ENCODE measurements around the gene CREB5.

The CREB5 gene

GRCh38 chr7:28469562-28469961 lies 57.2 kb downstream of the CREB5 start:
- DNase-seq (ENCODE audit: extremely low read depth, low read depth): no peak
- H3K4me3 ChIP-seq (replicated peaks; ENCODE audit: low read depth, low read length): no peak overlapping the region
- TF ChIP-seq CTCF (IDR thresholded peaks at IDR 0.05; ENCODE audit: low read depth, low read length, missing control alignments): no peak

- TF ChIP-seq CTCF (IDR thresholded peaks at IDR 0.05; ENCODE audit: low read depth, low read length, missing control alignments): no peak
These were observed 58.0 kb downstream of the CREB5 start for GRCh38 chr7:28470344-28470743.

GRCh38 chr7:28472332-28472731 lies 60.0 kb downstream of the CREB5 start:
- H3K4me3 ChIP-seq (replicated peaks; ENCODE audit: low read depth, low read length): no peak overlapping the region
- TF ChIP-seq CTCF (IDR thresholded peaks at IDR 0.05; ENCODE audit: low read depth, low read length, missing control alignments): no peak
- DNase-seq (ENCODE audit: extremely low read depth, low read depth): no peak

More at GRCh38 chr7:28470344-28470743, 58.0 kb downstream of the CREB5 start:
- no peak for DNase-seq (ENCODE audit: extremely low read depth, low read depth)
- no peak overlapping the region for H3K4me3 ChIP-seq (replicated peaks; ENCODE audit: low read depth, low read length)

- H3K4me3 ChIP-seq (replicated peaks; ENCODE audit: low read depth, low read length): no peak overlapping the region
- DNase-seq (ENCODE audit: extremely low read depth, low read depth): no peak
- no peak for TF ChIP-seq CTCF (IDR thresholded peaks at IDR 0.05; ENCODE audit: low read depth, low read length, missing control alignments)
These were observed 61.4 kb downstream of the CREB5 start for GRCh38 chr7:28473571-28474281.

GRCh38 chr7:28474282-28474638 lies 61.9 kb downstream of the CREB5 start:
- no peak for TF ChIP-seq CTCF (IDR thresholded peaks at IDR 0.05; ENCODE audit: low read depth, low read length, missing control alignments)
- no peak for DNase-seq (ENCODE audit: extremely low read depth, low read depth)
- no peak overlapping the region for H3K4me3 ChIP-seq (replicated peaks; ENCODE audit: low read depth, low read length)

- DNase-seq (ENCODE audit: extremely low read depth, low read depth): no peak
- TF ChIP-seq CTCF (IDR thresholded peaks at IDR 0.05; ENCODE audit: low read depth, low read length, missing control alignments): no peak
- H3K4me3 ChIP-seq (replicated peaks; ENCODE audit: low read depth, low read length): no peak overlapping the region
These were observed 62.3 kb downstream of the CREB5 start for GRCh38 chr7:28474640-28475039.

- TF ChIP-seq CTCF (IDR thresholded peaks at IDR 0.05; ENCODE audit: low read depth, low read length, missing control alignments): no peak
- no peak overlapping the region for H3K4me3 ChIP-seq (replicated peaks; ENCODE audit: low read depth, low read length)
- DNase-seq (ENCODE audit: extremely low read depth, low read depth): no peak
These were observed 64.7 kb downstream of the CREB5 start for GRCh38 chr7:28477041-28477442.

All from HFF-Myc (cell line).